ENCODE measurements around the gene MKNK2. TPM values are rescaled to one million over a fixed set of nuclear protein-coding genes. Genes with fewer than 3 reads are reported as not detected.
A peak's percentile ranks its signal among the peaks of the same experiment; 100 is the strongest.

Gene MKNK2
- total RNA-seq, 2 donors from 2014 or later, result 120 to 123 TPM

DNA sequence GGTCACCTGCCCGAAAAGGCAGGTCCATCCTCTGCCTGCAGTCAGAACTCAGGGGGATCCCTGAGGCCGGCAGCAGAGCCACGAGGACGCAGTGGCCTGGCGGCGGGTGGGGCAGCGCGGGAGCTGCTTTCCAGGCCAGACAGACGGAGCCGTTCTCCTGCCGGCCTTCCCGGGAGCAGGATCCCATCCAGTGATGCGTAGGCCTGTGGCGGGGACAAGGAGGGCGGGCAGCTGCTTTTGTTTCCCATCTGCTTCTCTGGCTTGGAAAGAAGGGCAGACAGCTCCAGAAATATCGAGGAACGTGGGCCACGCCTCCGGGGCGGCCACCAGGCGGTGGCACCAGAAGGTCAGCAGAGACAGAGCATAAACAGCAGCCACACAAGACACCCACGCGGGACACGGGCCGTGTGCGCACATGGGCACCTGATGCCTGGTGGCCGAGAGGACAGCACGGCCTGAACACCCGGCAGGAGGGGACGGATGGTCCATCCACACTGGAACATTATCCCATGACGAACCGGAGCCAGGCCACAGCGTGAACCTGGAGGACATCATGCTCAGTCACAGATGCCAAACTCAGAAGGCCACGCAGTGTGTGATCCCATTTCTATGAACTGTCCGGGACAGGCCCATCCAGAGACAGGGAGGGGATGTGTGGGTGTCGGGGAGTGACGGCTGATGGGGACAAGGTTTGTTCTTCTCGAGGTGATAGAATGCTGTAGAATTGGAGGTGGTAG lies 13.9 kb upstream of the MKNK2 start:
- H3K27me3 Mint-ChIP-seq (ENCODE audit: insufficient read depth), result no peaks in the 10 kb centered on the region
- Histone ChIP-seq H3K27ac (ENCODE audit: low read depth, low read length) (peak overlapping the region; percentile 59), H3K27me3 (ENCODE audit: control insufficient read depth, insufficient read depth, low read length, poor library complexity, severe bottlenecking) (no peaks in the 10 kb centered on the region), H3K4me1 (ENCODE audit: control insufficient read depth, insufficient read depth, low read length) (peaks cover under 1% of the 10 kb centered on the region), H3K9me3 (ENCODE audit: control insufficient read depth, low read length) (no peaks in the 10 kb centered on the region), H3K4me3 (ENCODE audit: low read length) (no peak overlapping the region), H3K9ac (ENCODE audit: extremely low read depth, low read length, poor library complexity, severe bottlenecking) (no peak overlapping the region), H3K36me3 (ENCODE audit: control insufficient read depth, insufficient read depth, low read length) (no peaks in the 10 kb centered on the region)
- no peaks in the 10 kb centered on the region for H3K9me3 Mint-ChIP-seq
- no peaks in the 10 kb centered on the region for H3K36me3 Mint-ChIP-seq (ENCODE audit: low read depth)
- TF ChIP-seq, protein P1, sequence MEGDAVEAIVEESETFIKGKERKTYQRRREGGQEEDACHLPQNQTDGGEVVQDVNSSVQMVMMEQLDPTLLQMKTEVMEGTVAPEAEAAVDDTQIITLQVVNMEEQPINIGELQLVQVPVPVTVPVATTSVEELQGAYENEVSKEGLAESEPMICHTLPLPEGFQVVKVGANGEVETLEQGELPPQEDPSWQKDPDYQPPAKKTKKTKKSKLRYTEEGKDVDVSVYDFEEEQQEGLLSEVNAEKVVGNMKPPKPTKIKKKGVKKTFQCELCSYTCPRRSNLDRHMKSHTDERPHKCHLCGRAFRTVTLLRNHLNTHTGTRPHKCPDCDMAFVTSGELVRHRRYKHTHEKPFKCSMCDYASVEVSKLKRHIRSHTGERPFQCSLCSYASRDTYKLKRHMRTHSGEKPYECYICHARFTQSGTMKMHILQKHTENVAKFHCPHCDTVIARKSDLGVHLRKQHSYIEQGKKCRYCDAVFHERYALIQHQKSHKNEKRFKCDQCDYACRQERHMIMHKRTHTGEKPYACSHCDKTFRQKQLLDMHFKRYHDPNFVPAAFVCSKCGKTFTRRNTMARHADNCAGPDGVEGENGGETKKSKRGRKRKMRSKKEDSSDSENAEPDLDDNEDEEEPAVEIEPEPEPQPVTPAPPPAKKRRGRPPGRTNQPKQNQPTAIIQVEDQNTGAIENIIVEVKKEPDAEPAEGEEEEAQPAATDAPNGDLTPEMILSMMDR (conservative IDR thresholded peaks at IDR 0.05), result no peak
- WGBS, 2 experiments (ENCODE audit: insufficient coverage in 1 of 2, insufficient read length in 1 of 2), result 91 to 95% methylated on average over 27 to 38 of the region's 38 CpGs
- no peak overlapping the region for H3K4me3 Mint-ChIP-seq
- no peak for DNase-seq
- peaks cover 10% of the 10 kb centered on the region for H3K4me1 Mint-ChIP-seq
- no peak overlapping the region for H3K27ac Mint-ChIP-seq

DNA sequence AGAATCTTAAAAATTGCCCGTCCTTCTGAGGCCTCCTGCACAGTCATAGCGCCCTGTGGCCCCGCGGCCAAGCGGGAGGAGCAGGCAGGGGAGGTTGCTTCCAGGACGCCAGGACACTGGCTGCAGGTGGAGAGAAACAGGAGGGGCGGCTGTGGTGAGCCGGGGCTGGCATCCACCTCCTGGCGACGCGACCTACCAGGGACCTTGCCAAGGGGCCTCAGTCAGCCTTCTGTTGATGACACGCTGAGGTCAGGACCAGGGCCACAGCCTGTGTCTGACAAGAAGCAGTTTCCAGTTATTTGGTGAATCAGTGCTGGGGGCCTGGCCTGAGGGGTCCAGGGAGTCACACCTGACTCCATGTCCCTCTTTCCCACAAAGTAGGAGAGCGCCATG lies 13.3 kb upstream of the MKNK2 start:
- 90 to 94% methylated on average over 10 to 13 of the region's 13 CpGs for WGBS, 2 experiments (ENCODE audit: insufficient coverage in 1 of 2, insufficient read length in 1 of 2)
- no peak for DNase-seq
- Histone ChIP-seq H3K27ac (ENCODE audit: low read depth, low read length) (peak overlapping the region; percentile 59), H3K4me3 (ENCODE audit: low read length) (no peak overlapping the region), H3K36me3 (ENCODE audit: control insufficient read depth, insufficient read depth, low read length) (no peaks in the 10 kb centered on the region), H3K4me1 (ENCODE audit: control insufficient read depth, insufficient read depth, low read length) (peaks cover 5% of the 10 kb centered on the region), H3K27me3 (ENCODE audit: control insufficient read depth, insufficient read depth, low read length, poor library complexity, severe bottlenecking) (no peaks in the 10 kb centered on the region), H3K9ac (ENCODE audit: extremely low read depth, low read length, poor library complexity, severe bottlenecking) (no peak overlapping the region), H3K9me3 (ENCODE audit: control insufficient read depth, low read length) (no peaks in the 10 kb centered on the region)
- peaks cover 11% of the 10 kb centered on the region for H3K4me1 Mint-ChIP-seq
- TF ChIP-seq, protein P1 (conservative IDR thresholded peaks at IDR 0.05), result no peak
- H3K27me3 Mint-ChIP-seq (ENCODE audit: insufficient read depth), result no peaks in the 10 kb centered on the region
- no peak overlapping the region for H3K27ac Mint-ChIP-seq
- H3K9me3 Mint-ChIP-seq, result no peaks in the 10 kb centered on the region
- H3K36me3 Mint-ChIP-seq (ENCODE audit: low read depth), result no peaks in the 10 kb centered on the region
- no peak overlapping the region for H3K4me3 Mint-ChIP-seq

DNA sequence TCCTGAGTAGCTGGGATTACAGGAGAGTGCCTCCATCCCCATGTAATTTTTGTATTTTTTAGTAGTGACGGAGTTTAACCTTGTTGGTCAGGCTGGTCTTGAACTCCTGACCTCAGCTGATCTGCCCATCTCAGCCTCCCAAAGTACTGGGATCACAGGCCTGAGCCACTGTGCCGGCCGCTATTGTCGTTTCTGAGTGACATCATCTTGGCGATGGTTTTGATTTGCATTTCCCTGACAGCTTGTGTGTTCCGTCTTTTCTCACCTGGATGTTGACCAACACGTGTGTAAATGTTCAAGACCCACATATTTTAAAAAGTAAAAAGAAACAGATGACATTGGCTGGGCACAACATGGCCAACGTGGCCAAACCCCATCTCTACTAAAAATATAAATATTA lies 12.8 kb upstream of the MKNK2 start:
- Mint-ChIP-seq H3K9me3 (no peaks in the 10 kb centered on the region), H3K27me3 (ENCODE audit: insufficient read depth) (no peaks in the 10 kb centered on the region), H3K4me3 (no peak overlapping the region), H3K27ac (no peak overlapping the region), H3K36me3 (ENCODE audit: low read depth) (no peaks in the 10 kb centered on the region), H3K4me1 (peaks cover 13% of the 10 kb centered on the region)
- Histone ChIP-seq H3K9ac (ENCODE audit: extremely low read depth, low read length, poor library complexity, severe bottlenecking) (no peak overlapping the region), H3K27me3 (ENCODE audit: control insufficient read depth, insufficient read depth, low read length, poor library complexity, severe bottlenecking) (no peaks in the 10 kb centered on the region), H3K27ac (ENCODE audit: low read depth, low read length) (no peak overlapping the region), H3K4me1 (ENCODE audit: control insufficient read depth, insufficient read depth, low read length) (peaks cover 5% of the 10 kb centered on the region), H3K36me3 (ENCODE audit: control insufficient read depth, insufficient read depth, low read length) (no peaks in the 10 kb centered on the region), H3K9me3 (ENCODE audit: control insufficient read depth, low read length) (no peaks in the 10 kb centered on the region), H3K4me3 (ENCODE audit: low read length) (no peak overlapping the region)
- WGBS, 2 experiments (ENCODE audit: insufficient coverage in 1 of 2, insufficient read length in 1 of 2), result 90 to 97% methylated on average over 7 to 8 of the region's 8 CpGs
- no peak for DNase-seq
- TF ChIP-seq, protein P1 (conservative IDR thresholded peaks at IDR 0.05), result no peak

Measured in endodermal cell (in vitro differentiated cells).